ES-I3 (cell line): ENCODE data around the gene CABLES2.

Experiments
- H3K36me3 ChIP-seq: 2 replicates; pipeline ENCODE4 v1.6.1; 2013; ENCODE audit warnings: mild to moderate bottlenecking, low read length, control low read depth, moderate library complexity; ENCODE audit not compliant: insufficient read depth
- H3K4me1 ChIP-seq: 2 replicates; pipeline ENCODE4 v1.6.1; 2013; ENCODE audit warnings: mild to moderate bottlenecking, control low read depth, low read length; ENCODE audit not compliant: insufficient read depth
- H3K9ac ChIP-seq: 2 replicates; pipeline ENCODE4 v1.6.1; 2013; ENCODE audit warnings: low read depth, mild to moderate bottlenecking, low read length, moderate library complexity
- H3K9me3 ChIP-seq: 2 replicates; pipeline ENCODE4 v1.6.1; 2013; ENCODE audit warnings: mild to moderate bottlenecking, low read length, moderate library complexity; ENCODE audit not compliant: control insufficient read depth, insufficient read depth

Gene CABLES2

DNA sequence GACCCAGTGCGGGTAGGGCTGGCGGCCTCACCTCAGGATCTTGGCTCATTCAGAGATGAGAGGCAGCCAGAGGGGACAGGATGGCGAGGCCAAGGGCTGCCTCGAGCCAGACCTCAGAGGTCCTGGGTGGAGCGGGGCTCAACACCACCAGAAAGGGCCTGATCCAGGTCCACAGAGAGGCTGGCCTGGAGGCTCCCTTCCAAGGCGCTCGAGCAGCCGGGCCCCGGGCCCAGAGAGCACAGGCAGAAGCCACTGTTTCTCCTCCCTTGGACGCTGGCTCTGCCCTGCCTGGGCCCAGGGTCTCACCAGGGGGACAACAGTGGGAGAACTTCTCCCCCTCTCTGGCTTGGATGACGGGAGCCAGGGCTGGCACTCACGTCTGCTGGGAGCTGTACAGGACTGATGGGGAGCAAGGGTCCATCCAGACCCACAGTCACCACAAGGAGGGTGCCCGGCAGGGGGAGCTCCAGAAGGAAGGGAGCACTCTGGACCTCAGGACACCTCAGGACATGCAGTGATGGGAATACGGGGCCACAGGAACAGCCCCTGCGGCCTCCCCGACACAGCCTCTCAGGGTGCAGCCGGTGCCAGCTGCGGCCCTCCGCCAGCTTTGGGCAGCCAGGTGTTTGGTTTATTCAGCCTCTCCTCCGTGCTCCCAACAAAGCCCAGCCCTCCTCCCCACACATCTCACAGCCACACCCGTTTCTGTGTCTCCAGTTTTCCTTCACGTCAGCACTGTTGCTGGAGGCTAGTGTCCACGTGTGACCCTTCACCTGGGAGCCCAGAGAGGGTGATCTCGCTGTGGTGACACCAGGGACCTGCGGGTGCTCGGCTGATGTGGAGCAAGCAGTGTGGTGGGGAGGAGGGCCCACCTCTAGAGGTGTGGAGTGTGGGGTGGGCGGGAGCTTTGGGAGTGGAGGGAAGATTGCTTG is 11.5 kb downstream of the CABLES2 start:
- Histone ChIP-seq H3K9ac (no peak overlapping the region), H3K9me3 (no peaks in the 10 kb centered on the region), H3K4me1 (no peaks in the 10 kb centered on the region), H3K36me3 (no peaks in the 10 kb centered on the region; the same call in 1 of the 2 replicates)

DNA sequence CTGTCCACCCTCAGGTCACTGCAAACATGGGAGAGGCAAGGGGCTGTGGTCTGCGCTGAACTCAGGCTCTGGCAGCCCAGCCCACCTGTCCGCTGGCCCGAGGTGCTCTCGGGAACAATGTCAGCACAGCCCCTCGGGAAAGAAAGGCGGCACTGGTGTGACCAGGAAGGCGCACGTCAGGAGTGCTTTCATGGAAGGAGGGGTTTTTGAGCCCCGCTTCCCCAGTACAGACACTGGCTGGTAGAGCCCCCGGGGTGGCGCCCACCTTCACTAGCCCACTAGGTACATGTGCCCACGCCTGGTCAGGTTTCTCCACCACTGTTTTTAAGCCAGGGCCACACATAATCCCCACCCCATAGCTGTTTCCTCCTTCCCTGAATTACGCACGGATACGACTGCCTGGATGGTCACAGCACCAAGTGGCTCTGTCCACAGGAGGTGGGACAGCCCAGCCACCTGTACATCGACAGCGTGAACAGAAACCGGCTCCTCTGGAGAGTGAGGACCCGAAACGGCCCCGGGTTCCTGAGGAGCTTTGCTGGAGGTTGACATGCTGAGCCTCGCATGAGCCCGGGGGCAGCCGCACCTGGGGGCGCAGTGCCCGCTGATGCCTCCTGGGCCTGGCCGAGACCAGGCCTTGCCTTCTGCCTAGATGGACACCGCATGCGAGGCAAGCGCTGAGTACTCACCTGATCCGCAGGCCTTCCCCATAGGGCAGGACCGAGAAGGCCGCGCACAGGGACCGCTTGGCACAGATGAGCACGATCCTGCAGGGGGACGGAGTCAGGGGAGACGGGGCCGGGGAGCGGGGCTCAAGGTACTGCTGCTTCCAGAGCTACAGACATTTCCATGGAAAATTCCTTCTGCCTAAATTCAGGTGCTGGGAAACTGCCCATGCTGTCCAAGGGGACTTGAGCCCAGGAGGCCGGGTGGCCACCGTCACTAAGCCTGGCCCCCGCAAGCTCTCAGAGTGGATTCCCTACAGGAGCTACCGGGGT is 12.5 kb downstream of the CABLES2 start:
- Histone ChIP-seq H3K36me3 (no peaks in the 10 kb centered on the region; the same call in 1 of the 2 replicates), H3K9me3 (no peaks in the 10 kb centered on the region), H3K9ac (no peak overlapping the region), H3K4me1 (no peaks in the 10 kb centered on the region)

DNA sequence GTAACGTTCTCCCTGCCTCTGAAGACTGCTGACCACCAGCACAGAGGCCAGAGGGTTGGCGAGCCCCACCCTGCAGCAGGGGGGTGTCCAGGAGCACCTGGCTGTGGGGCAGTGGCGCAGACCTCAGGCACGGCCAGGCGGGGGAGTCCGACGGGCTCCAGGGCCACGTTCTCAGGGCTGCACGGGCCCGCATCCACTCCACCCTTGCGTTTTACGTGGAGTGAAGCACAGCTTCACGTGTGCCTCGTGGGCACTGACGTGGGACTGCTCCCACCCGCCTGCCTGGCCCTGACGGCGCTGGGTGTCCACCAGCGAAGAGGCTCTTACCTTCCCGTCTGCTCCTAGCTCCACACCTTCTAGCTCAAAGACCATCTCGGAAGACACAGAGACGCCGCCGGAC is 13.3 kb downstream of the CABLES2 start:
- H3K36me3 ChIP-seq, result peaks cover 3% of the 10 kb centered on the region
- no peaks in the 10 kb centered on the region for H3K4me1 ChIP-seq
- H3K9me3 ChIP-seq, result no peaks in the 10 kb centered on the region
- no peak overlapping the region for H3K9ac ChIP-seq

DNA sequence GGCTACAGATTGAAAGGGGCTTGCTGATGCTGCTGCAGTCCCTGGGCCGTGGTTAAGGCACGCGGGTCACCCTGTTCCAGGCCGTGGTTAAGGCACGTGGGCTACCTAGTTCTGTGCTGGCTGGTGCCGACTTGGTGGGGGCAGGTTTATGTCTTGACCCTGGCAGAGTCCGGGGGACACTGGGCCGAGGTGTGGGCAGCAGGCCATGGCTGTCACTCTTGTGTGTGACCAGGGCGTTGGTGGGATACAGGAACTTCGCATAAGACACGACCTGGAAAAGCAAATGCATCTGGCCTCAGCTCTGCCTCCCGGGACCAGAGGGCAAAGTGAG is 13.8 kb downstream of the CABLES2 start:
- H3K9ac ChIP-seq, result no peak overlapping the region
- H3K4me1 ChIP-seq, result no peaks in the 10 kb centered on the region
- H3K36me3 ChIP-seq, result peaks cover 9% of the 10 kb centered on the region
- H3K9me3 ChIP-seq, result no peaks in the 10 kb centered on the region

DNA sequence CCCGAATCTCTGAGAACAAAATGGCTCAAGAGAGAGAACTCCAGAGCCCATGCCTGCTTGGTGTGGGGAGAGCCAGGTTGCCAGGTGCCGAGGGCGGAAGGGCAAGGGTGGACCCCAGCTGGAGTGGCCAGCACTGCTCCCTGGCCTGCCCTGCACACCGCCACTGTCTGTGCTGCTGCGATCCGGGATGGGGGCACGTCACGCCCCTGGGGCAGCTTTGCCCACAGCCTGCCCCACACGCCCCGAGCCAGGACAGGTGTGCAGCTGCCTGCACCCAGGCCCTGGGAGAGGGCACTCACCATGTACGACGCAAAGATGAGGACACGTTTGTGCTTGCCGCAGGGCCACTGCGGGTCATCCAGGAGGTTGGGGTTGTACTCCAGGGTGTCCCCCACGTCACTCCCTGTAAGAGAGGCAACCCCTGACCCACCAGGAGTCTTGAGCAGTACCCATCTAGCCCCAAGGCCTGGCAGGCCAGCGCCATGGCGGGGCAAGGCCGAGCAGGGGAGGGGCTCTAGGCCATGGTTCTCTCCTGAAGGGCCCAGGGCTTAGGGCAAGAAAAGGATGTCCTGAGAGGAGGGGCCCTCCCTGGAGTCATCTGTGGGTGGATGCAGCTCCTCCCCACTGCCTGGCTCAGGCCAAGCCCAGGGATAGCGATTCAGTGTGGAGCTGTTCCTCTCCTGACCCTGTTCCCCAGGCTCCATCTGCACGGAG is 14.3 kb downstream of the CABLES2 start:
- no peaks in the 10 kb centered on the region for H3K4me1 ChIP-seq
- no peaks in the 10 kb centered on the region for H3K9me3 ChIP-seq
- peaks cover 14% of the 10 kb centered on the region for H3K36me3 ChIP-seq
- H3K9ac ChIP-seq, result no peak overlapping the region

GRCh38 chr20:62392077-62392418 is 15.0 kb downstream of the CABLES2 start:
- Histone ChIP-seq H3K9me3 (no peaks in the 10 kb centered on the region), H3K36me3 (peaks cover 14% of the 10 kb centered on the region), H3K9ac (no peak overlapping the region), H3K4me1 (no peaks in the 10 kb centered on the region)

DNA sequence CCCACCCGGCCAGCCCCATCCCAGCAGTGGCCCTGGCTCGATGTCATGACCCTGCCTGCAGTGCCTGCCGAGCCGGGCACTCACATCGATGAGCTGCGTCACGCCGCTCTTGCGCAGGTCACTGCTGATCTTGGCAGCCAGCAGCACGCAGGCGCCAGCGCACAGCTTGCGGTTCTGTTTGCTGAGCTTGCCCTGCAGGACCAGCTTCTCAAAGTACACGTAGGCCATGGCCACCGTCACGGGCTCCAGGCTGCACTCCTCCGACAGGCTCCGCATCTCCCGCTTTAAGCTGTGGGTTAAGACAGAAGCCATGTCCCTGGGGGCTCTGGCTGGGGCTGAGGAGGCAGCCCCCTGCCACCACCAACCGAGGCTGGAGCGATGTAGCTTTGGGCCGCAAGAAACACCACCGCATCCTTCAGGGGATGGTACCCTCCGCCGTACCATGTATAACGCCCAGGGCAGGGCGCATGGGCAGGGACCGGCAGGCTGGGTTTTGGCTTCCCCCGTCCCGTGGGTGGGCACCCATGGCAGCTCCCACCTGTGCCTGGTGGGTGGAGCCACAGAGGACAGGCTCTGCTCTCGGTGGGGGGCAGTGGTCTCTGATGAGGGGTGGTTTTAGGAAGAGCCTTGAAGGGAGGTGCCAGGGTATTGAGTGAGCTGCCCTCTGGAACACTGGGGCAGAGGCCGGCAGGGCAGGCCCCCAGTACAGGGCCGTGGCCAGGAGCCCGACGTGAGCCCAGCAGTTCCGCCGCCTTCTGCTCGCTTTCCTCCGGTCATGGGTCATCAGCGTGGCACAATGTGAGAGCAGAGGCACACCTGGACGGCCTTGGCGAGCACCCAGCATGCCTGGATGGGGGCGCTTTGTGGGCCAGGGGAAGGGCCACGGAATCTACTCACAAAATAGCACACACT is 15.7 kb downstream of the CABLES2 start:
- H3K36me3 ChIP-seq, result peaks cover 14% of the 10 kb centered on the region

DNA sequence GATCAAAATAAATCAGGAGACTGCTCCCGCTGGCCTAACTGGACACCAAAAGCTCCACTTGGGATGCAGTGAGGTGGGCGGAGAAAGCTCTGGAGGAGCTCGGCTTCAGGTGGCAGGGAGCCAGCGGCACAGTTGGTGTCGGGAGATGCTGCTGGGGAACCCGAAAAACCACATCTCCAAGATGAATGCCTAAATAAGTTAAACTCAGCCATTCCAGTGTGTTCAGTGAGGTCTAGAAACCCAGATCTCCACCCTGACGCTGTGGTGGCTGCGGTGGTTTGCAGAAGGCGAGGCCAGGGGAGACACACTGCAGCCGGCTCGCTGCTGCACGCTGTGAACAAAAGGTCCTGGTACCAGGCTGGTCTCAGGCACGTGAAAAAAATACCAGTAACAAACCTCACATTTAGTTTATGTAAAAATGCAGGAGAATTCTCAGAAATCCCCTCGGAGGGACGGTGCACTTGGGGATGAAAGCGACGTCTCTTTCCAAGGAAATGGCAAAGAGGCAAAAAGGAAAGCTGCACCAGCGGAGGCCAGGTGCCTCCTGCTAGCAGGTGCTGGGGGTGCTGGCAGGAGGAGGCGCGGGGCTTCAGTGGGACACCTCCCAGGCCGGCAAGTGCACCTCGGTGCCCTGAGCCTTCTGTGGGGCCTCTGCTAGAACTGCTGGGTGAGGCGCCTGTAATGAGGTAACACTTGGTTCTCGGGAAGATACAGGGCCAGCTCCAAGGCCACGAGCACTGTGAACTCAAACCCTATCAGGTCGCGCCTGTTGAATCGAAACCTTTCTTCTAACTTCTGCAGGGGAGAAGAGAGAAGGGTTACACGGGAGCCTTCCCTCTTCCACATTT is 16.5 kb downstream of the CABLES2 start:
- H3K9me3 ChIP-seq, result no peaks in the 10 kb centered on the region
- no peaks in the 10 kb centered on the region for H3K4me1 ChIP-seq
- H3K9ac ChIP-seq, result no peak overlapping the region
- peaks cover 14% of the 10 kb centered on the region for H3K36me3 ChIP-seq

More for the DNA sequence above, 15.7 kb downstream of the CABLES2 start:
- H3K9me3 ChIP-seq, result no peaks in the 10 kb centered on the region
- no peak overlapping the region for H3K9ac ChIP-seq
- H3K4me1 ChIP-seq, result no peaks in the 10 kb centered on the region

GRCh38 chr20:62389601-62390087 is 17.4 kb downstream of the CABLES2 start:
- H3K9ac ChIP-seq, result no peak overlapping the region
- H3K9me3 ChIP-seq, result no peaks in the 10 kb centered on the region
- no peaks in the 10 kb centered on the region for H3K4me1 ChIP-seq
- peaks cover 14% of the 10 kb centered on the region for H3K36me3 ChIP-seq

DNA sequence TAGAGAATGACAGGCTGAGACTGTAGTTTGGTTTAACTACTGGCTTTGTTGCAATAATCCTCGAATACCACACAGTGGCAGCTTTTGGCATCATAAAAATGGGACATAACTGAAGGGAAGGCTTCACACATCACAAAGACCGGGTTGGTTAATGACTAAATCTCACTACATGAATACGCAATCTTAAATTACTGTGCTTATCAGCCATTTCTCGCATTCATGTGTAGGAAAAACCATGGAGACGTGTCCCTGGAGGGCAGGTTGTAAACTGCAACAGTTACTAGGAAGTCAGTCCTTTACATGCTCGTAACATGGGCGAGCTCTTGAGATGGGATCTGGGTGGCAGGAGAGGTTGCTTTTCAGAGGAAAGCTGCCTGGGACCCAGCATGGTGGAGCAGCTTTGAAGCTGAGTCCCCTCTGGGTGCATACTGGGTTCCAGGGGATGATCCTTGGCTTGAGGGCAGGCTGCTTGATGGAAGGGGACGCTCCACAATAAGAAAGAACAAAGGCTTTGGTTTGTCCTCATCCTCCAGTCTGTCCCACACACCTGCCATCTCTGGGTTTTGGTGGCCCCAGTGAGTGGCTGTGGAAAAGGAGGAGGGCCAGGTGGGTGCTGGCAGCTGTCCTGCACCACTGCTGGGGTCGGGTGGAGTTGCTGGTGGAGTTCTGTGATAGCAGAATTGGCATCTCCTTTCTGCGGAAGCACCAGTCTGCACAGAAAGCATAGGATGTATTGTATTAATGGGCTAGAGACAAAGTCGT is 18.1 kb downstream of the CABLES2 start:
- Histone ChIP-seq H3K4me1 (no peaks in the 10 kb centered on the region), H3K36me3 (peaks cover 14% of the 10 kb centered on the region), H3K9me3 (no peaks in the 10 kb centered on the region), H3K9ac (no peak overlapping the region)

DNA sequence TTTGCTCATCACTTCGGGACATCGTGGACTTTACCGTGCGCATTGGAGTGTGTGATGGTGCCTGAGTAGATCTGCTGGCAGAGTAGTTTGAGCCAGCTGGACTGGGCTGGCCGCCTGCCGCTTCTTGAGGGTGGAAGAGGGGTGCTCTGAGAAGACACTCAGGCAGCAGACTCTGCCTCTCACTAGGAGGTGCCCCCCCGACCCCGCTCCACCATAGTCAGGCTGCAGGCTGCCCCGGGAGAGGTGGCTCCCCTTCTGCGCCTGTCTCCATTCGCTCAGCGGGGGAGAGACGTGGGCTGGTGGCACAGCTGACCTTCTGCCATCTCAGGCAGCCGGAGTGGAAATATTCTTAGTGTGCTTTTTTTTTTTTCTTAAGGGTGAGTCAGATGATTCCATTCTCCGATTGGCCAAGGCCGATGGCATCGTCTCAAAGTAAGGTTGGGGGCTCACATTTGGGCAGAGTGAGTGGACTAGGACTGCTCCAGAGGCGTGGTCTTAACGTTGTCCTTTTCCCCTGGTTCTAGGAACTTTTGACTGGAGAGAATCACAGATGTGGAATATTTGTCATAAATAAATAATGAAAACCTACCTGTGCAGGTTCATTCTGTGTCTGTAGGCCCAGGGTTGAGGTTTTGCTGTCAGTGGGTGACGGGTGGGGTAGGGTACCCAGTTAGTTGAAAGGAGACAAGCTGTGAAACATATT is 19.0 kb downstream of the CABLES2 start:
- H3K9me3 ChIP-seq, result no peaks in the 10 kb centered on the region
- H3K9ac ChIP-seq, result peak overlapping the region; percentile 95; the same call in 1 of the 2 replicates
- H3K4me1 ChIP-seq, result no peaks in the 10 kb centered on the region
- peaks cover 14% of the 10 kb centered on the region for H3K36me3 ChIP-seq
